Prostate gland (tissue), 2 donors: ENCODE measurements around the gene DDN.

Source experiments
- CTCF ChIP-seq, 4 experiments: fragments of 200-600 bp in 2 of 4; fragments of 450-650 bp in 2 of 4; sonication (generic) in 2 of 4; IDR thresholded peaks; 1 replicate in 3 of 4; 2 replicates in 1 of 4; pipeline ENCODE4 v1.5.1; 2016 to 2019; ENCODE audit warnings: antibody characterized with exemption in 4 of 4, mild to moderate bottlenecking in 2 of 4, moderate library complexity in 2 of 4
- POLR2A ChIP-seq: fragments of 450-650 bp; IDR thresholded peaks from one replicate; pipeline ENCODE4 v1.6.1; 2016; ENCODE audit warnings: antibody characterized with exemption, mild to moderate bottlenecking
- POLR2AphosphoS5 ChIP-seq: sonication (generic); formaldehyde crosslinking; IDR thresholded peaks from one replicate; pipeline ENCODE4 v1.6.1; 2017; ENCODE audit warnings: antibody characterized with exemption

GRCh38 chr12:49010092-49010668, 11.0 kb upstream of the DDN start:
- TF ChIP-seq POLR2A (no peak), CTCF (IDR thresholded peaks at IDR 0.05) (no peak), POLR2AphosphoS5 (no peak)
